NCI-H524 (cell line): ENCODE results near the gene GBF1.
A peak's percentile ranks its signal among the peaks of the same experiment; 100 is the strongest.
"Not testable (repeated sequence)": the region's sequence is repeated elsewhere in the genome, so short reads cannot be mapped to it uniquely, and the experiment has no call there.

ENCODE experiments used
- DNase-seq, 2 experiments: peaks; one replicate each; lab custom pipeline; 2025; lab: John Stamatoyannopoulos, UW

GBF1 gene

DNA sequence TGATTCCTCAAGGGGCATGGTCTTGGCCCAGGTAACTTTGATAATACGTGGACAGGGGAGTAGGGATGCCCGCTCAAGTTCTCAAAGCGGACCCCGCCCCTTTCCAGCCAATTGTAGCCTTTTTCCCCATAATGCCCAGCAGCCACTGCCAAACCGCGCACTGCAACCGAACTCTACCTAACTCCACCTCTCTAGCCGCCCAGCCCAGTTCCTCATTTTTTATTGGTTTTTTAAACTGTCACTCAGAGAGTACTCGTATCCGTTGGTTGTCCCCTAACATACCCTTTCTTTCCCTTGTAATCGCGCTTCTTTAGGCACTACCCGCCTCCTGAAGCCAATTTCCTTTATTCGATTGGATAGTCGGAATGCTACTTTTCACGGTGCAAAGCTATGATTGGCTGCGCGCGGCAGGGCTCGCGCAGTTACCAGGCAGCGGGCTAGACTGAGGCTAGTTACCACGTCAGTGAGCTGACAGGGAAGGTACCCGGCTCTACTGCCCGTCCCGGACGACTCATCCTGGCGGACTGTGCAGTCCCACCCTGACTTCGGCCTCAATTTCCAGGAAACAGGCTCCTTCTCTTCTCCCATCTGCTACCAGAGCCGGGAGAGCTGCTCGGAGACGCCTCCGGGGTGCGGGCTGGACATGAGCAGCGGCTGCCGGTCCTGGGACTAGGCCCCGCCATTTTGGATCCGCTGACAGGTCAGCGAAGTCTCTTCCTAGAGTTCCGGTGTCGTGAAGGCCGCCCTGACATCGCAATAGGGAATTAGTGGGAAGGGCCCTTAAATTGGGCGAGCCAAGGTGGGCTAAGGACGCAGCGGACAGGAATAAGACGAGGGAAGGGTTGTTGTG, at the start of gene GBF1:
Gene GBF1, plus strand, starts transcription at position 451 of the 850 bp plus-strand sequence. CDS start 13,407 bp downstream, outside the sequence.
- DNase-seq, result peak; percentile 85 to 96

- no peak for DNase-seq
These were observed 48.4 kb upstream of the GBF1 start for GRCh38 chr10:102196893-102197292.

GRCh38 chr10:102198027-102198426, 47.3 kb upstream of the GBF1 start:
- DNase-seq, result no peak

DNA sequence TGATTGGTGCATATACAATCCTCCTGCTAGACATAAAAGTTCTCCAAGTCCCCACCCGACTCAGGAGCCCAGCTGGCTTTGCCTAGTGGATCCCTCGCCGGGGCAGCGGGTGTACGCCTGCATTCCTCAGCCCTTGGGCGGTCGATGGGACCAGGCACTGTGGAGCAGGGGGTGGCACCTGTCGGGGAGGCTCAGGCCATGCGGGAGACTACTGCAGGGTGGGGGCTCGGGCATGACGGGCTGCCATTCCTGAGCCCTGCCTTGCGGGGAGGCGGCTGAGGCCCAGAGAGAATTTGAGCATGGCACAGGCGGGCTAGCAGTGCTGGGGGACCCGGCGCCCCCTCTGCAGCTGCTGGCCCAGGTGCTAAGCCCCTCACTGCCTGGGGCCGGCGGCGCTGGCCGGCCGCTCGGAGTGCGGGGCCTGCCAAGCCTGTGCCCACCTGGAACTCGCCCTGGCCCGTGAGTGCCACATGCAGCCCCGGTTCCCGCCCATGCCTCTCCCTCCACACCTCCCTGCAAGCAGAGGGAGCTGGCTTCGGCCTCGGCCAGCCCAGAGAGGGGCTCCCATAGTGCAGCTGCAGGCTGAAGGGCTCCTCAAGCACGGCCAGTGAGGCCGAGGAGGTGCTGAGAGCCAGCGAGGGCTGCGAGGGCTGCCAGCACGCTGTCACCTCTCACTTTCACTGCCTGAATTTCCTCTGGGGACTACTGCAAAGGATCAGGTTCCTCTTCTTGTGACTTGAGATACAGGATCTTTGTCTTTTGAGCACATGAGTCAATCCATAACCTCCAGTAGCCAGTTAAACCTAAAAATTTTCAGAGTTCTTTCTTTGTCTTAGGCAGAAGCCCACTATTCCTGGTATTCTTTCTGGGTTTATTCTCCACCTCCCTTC, 44.3 kb upstream of the GBF1 start:
- DNase-seq, result no peak

DNA sequence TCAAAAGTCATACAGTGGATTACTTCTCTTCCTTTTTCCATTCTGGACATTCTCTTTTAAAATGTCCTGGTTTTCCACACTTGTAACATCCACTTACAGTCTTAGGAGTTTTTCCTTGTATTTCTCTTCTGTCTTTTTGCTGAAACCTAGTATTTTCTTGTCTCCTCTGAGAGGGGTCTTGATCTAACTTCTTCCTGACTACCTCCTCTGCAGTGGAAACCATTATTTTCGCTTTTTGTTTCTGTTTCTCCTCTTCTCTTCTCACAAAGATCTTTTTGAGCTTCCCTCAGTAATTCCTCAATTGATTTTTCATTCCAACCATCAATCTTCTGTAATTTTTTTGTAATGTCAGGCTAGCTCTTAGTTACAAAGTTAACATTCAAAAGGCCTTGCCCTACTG, 42.9 kb upstream of the GBF1 start:
- DNase-seq, result no peak

- no peak for DNase-seq
These were observed 36.9 kb upstream of the GBF1 start for GRCh38 chr10:102208311-102209035.

DNA sequence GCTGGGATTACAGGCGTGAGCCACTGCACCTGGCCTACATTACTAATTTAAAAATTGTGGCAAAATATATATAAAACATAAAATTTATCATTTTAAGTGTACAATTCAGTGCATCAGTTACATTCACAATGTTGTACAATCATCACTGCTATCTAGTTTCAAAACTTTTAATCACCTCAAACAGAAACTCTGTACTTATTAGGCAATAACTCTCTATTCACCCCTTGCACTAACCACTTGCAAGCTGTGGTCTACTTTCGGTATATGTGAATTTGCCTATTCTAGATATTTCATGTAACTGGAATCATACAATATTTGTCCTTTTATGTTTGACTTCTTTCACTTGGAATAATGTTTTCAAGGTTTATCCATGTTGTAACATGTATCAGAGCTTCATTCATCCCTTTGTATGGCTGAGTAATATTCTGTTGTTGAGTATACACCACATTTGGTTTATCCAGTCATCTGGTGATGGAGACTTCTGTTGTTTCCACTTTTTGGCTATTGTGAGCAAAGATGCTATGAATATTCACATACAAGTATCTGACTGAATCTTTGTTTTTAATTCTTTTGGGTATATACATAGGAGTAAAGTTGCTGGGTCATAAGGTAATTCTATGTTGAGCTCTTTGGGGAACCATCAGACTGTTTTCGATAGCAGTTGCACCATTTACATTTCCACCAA, 33.6 kb upstream of the GBF1 start:
- DNase-seq, result no peak

- not testable (repeated sequence) for DNase-seq
These were observed 31.7 kb upstream of the GBF1 start for GRCh38 chr10:102213599-102213998.

GRCh38 chr10:102219370-102219769, 26.0 kb upstream of the GBF1 start:
- no peak for DNase-seq

- peak; percentile 17 to 62 for DNase-seq
These were observed 24.7 kb upstream of the GBF1 start for GRCh38 chr10:102220612-102221011.

- no peak for DNase-seq
These were observed 22.5 kb upstream of the GBF1 start for GRCh38 chr10:102222797-102223196.

DNA sequence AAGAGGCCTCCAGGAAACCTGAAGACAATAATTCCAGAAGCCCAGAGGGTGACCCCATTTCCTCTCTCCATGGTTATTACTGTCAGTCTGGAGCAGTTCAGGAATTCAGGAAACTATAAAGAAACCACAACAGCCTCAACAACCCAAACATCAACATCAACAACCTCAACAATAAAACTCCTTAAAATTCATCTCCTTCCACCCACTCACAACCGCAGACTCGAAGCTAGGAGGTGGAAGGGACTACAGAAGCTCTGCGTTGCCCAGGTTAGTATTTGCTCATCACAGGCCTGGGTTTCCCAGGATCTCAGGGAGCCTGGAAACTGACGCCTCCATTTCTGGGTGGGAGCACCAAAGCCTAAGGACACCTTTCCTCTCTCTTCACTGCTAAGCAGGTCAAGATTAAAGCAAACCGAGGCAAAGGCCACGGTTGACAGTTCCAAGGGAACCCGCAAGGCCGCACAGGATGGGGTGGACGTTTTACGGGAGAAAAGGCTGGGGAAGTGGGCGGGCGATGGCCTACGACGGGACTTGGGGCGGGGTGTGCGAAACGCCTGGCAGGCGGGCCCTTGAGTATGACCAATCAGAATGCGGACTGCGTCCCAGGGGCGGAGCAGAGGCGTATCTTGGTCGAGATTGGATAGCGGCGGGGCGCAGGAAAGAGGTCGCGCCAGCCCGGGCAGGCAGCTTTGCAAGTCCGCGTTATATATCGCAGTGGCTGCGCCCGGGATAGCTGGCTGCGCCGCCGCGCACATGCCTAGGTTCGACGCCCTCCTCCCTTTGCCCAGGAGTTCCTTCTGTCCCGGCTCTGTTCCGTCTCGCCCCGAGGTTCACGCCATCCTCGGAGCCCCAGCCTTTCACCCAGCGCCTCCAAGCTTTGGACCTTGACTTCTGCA, 19.4 kb upstream of the GBF1 start, which contains the start of gene ELOVL3:
Gene ELOVL3, plus strand, starts transcription at position 654 of the 896 bp plus-strand sequence. CDS start 250 bp downstream, outside the sequence.
- DNase-seq, result peak; percentile 74

DNA sequence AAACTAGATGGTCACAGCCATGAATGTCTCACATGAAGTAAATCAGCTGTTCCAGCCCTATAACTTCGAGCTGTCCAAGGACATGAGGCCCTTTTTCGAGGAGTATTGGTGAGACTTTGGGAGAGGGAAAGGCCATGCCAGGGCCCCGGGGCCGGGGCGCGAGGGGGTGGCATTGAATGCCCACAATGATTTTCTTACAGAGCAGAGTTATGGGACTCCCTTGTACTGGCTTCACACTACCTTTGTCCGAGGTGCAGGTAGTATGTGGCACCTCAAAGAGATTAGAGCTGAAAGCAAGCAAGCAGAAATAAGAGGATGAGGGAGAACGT, 18.8 kb upstream of the GBF1 start:
- DNase-seq, result no peak

GRCh38 chr10:102227050-102227449, 18.3 kb upstream of the GBF1 start:
- DNase-seq, result no peak

DNA sequence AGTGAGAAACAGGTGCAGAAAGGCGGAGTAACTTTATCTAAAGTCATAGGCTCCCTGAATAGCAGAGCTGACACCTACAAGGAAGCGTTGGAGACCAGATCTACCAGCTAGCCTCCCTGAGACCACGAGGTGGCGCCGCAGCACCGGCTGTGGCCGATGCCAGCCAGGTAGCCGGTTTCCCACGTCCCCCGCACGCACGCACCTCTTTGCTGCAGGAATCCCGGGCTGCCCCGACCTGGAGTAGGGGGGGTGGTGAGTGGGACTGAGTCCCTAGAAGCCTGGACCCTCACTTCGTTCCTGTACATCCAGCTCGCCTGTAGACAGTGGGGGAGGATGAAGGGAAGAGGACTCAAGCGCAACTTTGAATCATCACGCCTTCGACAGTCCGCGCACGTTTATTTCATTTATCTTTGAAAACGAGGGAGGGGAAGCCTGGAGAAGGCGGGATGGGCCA, 15.5 kb upstream of the GBF1 start:
- DNase-seq, result peak in 1 of 2 experiments; percentile 62

DNA sequence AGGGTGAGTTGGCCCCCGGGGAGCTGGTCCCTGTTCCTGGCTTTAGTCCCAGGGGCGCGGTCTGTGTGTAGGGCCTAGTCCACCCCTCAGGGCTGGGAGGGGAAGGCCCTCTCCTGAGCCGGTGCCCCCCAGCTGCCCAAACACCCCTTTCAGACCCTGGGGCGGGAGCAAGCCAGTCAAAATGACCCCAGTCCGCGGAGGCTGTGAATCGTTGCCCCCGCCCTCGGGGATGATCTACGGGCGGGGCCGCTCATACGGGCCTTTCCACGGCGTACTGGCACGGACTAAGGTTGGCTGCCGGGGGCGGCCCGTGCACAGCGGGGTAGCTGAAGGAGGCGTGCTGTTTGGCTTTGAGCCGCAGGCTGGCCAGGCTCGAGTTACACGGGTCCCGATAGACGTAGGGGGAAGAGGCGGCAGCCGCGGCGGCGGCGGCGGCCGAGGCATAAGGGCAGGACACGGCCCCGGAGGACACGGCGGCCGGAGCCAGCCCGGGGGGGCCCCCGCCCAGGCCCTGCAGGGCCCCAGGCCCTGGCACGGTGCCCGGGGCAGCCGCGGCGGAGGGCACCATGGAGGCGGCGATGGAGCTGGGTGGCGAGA, 15.0 kb upstream of the GBF1 start:
- peak; percentile 42 to 53 for DNase-seq

GRCh38 chr10:102230861-102231356, 14.4 kb upstream of the GBF1 start:
- peak in 1 of 2 experiments; percentile 31 for DNase-seq

- DNase-seq, result peak in 1 of 2 experiments; percentile 20
These were observed 13.7 kb upstream of the GBF1 start for GRCh38 chr10:102231357-102232318.

GRCh38 chr10:102233997-102234396, 11.3 kb upstream of the GBF1 start:
- DNase-seq, result peak; percentile 51 to 79
